EL (cell line): ENCODE results near the gene PNLIPRP1.

Source experiments
- DNase-seq: peaks from one replicate; pipeline ENCODE4 v3.0.0-alpha.2; 2016

The PNLIPRP1 gene

DNA sequence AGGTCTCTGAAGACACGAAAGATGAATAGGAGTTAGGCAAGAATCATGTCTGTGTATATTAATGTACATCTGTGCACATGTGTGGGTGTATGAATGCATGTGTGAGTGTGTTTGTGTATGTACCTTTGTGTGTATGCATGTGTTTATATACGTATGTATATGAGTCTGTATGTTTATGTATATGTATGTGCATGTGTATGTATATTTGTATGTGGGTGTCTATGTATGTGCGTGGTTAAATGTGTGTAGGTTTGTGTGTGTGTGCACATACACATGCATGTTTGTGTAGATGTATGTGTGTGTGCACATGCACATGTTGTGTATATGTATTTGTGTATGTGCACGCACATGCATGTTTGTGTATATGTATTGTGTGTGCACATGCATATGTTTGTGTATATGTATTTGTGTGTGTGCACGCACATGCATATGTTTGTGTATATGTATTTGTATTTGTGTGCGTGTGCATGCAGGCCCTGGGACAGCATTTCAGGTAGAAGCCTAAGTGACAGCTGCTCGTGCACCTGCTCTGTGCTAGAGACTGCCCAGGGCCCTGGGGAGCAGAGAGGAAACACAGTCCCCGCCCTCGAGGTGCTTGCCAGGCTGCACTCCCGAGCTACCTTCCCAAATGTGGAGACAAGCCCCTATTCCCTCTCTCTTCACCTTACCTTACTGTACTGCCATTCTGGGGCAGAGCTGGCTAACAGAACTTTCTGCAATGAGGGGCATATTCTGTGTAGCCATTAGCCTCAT is 12.1 kb downstream of the PNLIPRP1 start:
- no peak for DNase-seq

- no peak for DNase-seq
Measured at GRCh38 chr10:116606061-116606483, 15.3 kb downstream of the PNLIPRP1 start.

- DNase-seq: no peak
Measured at GRCh38 chr10:116607336-116607735, 16.6 kb downstream of the PNLIPRP1 start.

DNA sequence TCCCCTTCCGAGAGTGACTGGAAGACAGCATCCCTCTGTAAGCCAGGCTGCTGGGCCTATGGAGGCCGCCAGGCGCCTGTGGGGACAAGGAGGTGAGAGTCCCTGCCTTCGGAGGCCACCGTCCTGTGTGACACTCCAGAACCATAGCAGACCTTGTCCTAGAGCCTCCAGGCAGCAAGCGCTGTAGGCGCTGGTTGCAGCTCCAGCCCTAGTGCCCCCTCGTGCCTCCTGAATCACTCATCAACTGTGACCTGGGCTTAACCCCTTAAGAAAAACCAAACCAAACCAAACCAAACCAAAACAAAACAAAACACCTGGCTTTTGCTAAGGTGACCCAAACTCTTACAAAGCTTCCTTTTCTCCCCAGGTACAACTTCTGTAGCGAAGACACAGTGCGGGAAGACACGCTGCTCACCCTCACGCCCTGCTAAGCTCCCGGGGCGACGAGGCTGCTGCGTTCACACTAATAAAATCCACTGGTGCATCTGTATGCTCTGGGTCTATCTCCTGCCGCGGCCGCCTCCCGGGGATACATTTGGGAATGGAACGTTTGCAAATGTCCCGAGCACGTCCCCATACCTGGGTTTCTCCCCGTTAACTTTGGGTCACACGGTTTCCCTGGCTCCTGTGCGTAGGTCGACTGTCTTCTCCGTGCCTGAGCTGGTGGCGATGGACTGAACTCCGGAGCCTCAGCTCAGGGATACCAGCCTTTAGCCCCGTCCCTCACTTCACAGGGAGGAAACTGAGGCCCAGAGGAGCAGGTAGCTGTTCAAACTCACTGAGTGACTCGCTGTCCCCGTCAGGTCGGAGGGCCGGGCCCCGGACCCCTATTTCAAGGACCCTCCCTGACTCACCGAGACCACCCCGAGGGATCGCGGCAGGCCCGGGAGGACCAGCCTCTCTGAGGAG is 18.2 kb downstream of the PNLIPRP1 start:
- DNase-seq: no peak

DNA sequence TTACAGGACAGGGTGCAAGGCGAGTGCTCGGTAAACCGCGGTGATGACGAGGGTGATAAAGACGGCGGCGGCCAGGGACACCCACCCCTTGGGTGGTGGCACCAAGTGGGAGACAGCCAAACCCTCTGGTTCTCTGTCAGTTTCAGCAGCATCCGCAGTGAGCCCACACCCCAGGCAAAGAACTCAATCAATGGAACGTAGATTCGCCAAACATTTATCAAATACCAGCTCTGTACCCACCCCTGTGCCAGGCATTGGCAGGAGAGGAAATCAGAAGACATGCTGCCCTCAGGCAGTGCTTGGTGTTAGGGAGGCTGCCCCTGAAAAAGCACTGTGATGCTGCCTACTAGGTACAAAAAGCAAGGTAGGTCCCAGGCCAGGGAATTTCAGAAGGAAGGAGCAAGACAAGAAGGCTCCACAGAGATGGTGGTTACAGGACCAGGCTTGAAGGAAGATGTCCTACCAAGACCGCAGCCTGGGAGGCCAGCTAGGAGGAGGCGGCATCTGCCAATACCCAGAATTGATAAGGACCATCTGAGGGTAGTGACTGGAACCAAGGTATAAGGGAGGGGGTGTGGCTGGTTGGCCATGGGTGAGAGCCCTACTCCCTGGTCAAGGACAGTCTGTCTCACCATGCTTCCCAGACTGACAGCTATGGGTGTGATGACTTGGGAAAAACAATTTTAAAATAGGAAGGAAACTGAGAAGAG is 19.8 kb downstream of the PNLIPRP1 start:
- no peak for DNase-seq

GRCh38 chr10:116611153-116611545 is 20.4 kb downstream of the PNLIPRP1 start:
- DNase-seq: no peak

DNA sequence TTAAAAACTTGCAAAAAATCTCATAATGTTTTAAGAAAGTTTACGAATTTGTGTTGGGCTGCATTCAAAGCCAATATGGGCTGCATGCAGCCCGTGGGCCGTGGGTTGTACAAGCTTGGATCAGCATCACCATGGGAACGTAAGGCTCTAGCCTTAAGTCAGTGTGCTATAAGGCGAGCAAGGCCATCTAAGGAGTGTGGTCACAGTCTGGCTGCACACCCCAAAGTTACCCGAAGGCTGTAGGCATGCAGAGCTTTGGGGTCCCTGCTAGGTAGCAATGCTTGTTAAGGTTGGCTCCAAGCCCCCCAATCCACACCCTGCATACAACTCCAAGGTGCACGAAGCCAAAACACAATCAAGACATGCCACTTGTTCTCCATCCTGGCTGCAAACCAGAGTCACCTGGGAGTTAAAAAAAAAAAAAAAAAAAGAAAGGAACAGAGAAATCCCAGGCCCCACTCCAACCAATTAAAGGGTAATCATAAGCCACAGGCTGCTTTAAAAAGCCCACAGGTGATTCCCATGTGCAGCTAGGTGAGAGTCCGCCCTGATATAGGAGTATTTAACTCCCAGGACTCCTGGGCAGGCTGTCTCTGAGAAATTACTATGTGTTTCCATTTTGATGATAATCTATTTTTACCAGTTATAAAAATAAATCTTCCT is 21.5 kb downstream of the PNLIPRP1 start:
- no peak for DNase-seq

DNA sequence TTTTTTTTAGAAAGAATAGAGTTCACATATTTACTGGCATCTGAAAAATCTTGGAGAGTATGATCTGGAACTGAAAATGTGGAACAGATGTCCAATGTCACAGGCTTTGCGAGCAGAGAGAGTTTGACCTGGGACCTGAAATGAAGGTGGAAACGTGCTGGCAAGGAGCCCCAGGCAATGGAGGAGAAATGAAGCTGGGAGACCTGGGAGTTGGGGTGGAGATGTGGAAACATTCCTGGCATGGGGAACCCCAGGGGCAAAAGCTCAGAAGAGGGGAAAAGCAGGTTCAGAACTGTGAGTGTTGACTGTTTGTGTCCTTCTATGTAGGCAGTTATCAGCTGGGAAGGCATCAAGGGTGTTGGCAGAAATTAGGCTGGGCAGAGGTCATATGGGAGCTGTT is 22.7 kb downstream of the PNLIPRP1 start:
- DNase-seq: no peak

DNA sequence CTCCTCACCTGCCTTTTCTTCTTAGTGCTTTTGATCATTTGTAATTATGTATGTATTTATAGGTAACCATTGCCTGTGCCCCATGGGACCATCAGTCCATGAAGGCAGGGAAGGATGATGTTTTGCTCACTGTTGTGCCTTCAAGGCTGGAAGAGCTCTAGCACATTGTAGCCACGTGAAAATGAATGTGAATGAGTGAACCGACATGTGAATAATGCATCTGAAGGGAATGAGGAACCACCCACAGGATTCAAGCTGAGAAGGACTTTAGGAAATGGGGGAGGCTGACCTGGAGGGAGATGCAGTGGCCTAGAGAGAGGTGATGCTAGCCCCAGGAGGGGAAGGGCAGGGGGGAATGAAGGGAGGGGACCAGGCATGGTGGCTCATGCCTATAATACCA is 24.0 kb downstream of the PNLIPRP1 start:
- no peak for DNase-seq

GRCh38 chr10:116615199-116615776 is 24.5 kb downstream of the PNLIPRP1 start:
- DNase-seq: no peak

DNA sequence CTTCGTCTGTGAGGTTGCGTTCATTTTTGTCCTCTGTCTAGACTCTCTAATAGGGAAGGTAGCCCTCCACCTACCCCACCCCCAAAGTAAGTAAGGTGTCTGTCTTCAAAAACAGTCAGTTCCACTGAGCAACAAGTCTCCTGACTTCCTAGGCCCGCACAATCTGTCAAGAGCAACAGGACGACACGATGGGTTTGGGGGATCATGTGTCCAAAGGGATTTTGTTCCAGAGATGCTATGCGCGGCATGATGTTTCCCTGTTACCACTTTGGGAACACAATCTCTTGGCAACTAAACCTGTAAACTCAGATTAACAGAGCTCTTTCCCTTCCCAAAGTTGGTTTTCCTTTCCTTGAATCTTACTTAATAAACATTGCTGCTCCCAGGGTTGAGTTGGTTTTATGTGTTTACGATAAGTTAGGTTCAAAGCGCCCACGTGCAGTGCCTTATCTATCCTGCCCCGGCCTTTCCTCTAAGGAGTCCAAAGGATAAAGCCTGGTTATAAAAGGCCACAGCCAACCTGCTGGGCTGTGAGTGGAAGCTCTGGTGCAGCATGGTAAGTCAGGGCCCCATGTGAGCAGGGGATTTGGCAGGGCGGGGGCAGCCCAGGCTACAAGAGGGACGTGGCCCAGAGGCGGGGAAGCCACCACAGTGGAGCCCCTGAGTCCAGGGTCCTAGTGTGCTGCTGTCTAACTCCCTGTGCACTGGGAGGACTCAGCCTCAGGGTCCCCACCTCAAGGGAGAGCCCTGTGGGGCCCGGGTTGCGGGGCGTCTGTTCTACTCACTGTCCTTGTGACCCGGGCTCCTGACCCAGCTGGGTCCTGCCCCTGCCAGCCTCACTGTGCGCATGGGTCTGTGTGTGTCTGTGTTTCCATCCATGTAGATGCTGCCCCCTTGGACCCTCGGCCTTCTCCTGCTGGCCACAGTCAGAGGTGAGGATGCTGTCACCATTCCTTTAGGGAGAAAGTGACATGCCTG is 30.0 kb downstream of the PNLIPRP1 start, which contains the start of gene PNLIPRP2:
Gene PNLIPRP2, plus strand, starts transcription at position 531 of the 978 bp plus-strand sequence.
- no peak for DNase-seq

GRCh38 chr10:116621476-116621875 is 30.7 kb downstream of the PNLIPRP1 start:
- no peak for DNase-seq

DNA sequence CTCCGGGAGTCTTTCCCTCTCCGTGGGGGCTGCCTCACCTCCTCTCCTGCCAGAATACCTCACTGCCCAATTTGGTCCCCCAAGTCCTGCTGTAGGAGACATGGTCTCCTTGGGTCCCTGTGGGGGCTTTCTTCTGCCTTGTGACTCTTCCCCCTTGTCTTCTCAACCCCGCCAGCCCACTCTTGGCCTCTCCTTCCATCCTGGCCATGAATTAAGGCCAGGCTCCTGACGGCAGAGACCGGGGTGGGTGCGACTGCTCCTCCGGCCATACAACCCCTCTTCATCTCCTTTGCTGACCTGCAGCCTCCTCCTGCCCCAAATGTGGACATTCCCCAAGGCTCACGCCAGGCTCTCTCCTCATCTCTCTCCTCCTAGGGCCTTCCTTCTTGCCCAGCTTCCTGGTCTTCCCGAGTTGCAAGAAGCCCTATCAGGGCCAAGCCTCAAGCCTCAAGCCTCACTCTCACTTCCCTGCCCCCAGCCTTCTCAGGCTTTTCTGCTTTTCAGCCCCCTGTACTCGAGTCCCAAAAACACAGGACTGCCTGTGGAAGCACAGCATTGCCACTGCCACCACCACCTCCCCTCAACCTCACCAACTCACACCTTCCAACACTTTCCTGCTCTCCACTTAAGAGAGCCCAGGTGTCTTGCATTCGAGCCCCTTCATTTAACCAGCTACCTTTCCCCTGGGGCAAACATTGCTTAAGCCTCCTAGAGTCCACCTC is 31.3 kb downstream of the PNLIPRP1 start:
- DNase-seq: no peak

- DNase-seq: no peak
Measured at GRCh38 chr10:116625845-116626244, 35.1 kb downstream of the PNLIPRP1 start.

DNA sequence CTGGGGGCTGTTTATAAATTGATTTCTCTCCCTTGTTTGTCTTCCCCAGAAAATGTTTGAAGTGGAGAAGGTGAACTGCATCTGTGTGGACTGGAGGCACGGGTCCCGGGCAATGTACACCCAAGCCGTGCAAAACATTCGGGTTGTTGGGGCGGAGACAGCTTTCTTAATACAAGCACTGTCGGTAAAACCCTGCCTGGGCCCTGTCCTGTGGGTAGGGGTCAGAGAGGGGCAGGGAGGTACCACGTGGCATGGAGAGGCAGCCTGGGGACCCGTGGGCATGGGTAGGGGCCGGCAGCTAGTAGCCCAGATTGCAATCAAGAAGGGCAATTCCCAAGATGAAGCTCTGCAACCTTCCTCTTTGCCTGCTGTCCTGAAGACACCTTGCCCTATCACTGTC is 36.1 kb downstream of the PNLIPRP1 start:
- DNase-seq: no peak

DNA sequence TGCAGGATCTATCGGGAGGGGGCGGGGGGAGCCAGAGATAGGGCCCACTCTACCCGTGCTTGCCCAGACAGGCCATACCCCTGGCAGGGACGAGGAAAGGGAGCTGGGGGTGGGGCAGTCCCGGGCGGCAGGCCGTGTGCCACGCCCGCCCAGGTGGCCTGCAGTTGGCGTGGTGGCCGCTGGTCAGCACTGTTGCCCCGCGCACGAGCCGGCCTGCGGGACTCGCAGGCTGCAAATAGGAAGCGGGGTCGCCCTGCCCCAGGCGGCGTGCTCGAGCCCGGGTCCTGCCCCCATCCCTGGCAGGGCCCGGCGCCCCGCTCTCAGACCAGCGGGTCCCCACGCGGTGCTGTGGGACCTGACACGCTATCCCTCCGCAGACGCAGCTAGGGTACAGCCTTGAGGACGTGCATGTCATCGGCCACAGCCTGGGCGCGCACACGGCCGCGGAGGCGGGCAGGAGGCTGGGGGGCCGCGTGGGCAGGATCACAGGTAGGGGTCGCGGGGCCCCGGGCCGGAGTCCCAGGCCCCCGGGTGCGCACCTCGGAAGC is 36.7 kb downstream of the PNLIPRP1 start:
- peak; percentile 5 for DNase-seq

DNA sequence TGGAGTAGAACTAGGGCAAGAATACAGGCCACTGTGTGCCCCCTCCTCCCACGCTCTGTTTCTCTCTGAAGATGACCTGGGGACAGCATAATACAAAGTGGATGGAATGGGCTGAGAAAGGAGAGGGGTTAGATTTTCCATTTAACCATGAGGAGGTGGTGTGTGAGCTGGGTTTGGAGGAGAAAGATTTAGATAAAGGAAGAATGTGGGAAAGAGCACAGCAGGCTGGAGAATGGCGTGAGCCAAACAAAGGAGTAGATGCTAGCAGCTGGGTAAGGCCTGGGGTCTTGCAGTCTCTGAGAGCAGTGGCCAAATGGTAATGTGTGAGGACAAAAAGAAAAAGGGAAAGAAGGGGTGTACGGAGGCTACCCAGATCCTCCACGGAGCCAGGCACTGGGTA is 38.6 kb downstream of the PNLIPRP1 start:
- DNase-seq: no peak

GRCh38 chr10:116630020-116630419 is 39.3 kb downstream of the PNLIPRP1 start:
- no peak for DNase-seq

- no peak for DNase-seq
Measured at GRCh38 chr10:116631871-116632295, 41.1 kb downstream of the PNLIPRP1 start.

- DNase-seq: no peak
Measured at GRCh38 chr10:116632596-116633215, 41.9 kb downstream of the PNLIPRP1 start.
